ENCODE results near the gene ABCB4. TPM values are rescaled to one million over a fixed set of nuclear protein-coding genes. Genes with fewer than 3 reads are reported as not detected.

The ABCB4 gene
- total RNA-seq = 10 to 100 TPM in 1 of 4 donors, 1 to 10 TPM in 1, under 1 TPM in 2; 0.70 to 16.5 (median 1.1) TPM

DNA sequence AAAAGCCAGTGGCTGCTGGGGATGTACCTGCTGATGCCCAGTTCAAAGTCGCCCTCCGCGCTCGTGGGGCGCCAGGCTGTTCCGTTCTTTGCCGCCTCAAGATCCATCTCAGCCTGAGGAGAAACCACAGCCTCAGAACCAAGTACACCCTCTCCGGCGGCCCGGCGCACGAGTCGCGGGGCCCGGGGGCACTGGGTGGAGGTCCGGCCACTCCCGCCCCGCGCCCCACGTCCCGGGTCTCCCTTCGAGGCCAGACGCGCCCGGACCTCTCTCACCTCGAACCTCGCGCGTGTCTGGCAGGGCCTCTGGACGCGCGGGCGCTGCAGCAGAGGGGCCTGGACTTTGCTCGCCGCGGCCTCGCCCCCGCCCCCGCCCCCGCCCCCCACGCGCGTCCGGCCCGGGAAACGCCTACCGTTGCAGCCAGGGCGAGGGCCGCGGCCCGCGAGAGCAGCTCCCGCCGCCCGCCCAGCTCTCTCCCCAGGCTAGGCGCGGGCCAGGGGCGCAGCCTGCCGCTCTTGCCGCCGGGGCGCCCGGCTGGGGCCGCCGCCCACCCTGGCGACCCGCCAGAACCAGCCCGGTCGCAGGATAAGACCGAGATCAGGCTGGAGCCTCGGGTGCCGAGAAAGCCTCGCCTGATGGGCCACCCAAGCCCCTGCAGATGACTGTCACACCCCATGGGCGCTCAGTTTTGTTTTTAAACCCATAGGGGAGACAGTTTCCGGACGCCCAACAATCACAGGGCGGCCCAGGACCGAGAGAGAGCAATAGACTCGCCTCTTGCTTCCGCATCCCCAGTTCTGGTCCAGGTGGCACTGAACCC lies at the start of gene ABCB4:
ABCB4 (minus strand) TSS at position 322 of the 820 bp plus-strand sequence; CDS start at position 107, 215 bp downstream.
- Histone ChIP-seq H3K27ac (peak within 1 kb of the TSS in 3 of 4 donors; percentile 13 to 82 (median 69)), H3K27me3 (no peaks in the 10 kb centered on the region), H3K36me3 (no peaks in the 10 kb centered on the region), H3K9me3 (no peaks in the 10 kb centered on the region), H3K4me1 (peaks cover 0 to 19% (median 2%) of the 10 kb centered on the region in 4 donors), H3K4me3 (peak within 1 kb of the TSS; percentile 42 to 63 (median 56))
- TF ChIP-seq, protein P1, sequence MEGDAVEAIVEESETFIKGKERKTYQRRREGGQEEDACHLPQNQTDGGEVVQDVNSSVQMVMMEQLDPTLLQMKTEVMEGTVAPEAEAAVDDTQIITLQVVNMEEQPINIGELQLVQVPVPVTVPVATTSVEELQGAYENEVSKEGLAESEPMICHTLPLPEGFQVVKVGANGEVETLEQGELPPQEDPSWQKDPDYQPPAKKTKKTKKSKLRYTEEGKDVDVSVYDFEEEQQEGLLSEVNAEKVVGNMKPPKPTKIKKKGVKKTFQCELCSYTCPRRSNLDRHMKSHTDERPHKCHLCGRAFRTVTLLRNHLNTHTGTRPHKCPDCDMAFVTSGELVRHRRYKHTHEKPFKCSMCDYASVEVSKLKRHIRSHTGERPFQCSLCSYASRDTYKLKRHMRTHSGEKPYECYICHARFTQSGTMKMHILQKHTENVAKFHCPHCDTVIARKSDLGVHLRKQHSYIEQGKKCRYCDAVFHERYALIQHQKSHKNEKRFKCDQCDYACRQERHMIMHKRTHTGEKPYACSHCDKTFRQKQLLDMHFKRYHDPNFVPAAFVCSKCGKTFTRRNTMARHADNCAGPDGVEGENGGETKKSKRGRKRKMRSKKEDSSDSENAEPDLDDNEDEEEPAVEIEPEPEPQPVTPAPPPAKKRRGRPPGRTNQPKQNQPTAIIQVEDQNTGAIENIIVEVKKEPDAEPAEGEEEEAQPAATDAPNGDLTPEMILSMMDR (IDR thresholded peaks at IDR 0.05) = no peak
- no peak for TF ChIP-seq POLR2A (IDR thresholded peaks at IDR 0.05)
- DNase-seq = peak; percentile 33 to 59 (median 58)

DNA sequence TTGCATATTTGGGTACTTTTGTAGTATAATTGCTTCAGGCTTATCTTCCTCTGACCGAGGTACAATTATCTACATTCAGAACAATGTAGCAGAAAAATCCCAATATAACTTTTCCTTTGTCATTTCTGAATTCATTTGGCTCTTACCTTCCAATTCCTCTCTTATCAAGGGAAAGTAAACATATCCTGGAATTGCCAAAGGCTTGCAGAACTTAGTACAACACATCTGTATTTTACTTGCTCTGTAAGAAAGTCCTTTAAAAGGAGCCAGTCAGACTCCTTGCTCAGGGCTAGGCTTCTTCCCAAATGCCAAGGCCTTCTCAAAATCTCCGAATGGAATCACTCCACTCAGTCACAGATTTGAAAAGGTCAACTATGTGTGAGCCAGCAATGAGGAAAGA lies 43.3 kb upstream of the ABCB4 start:
- no peak for DNase-seq
- Histone ChIP-seq H3K27ac (no peak overlapping the region), H3K9me3 (no peaks in the 10 kb centered on the region), H3K4me1 (no peaks in the 10 kb centered on the region), H3K4me3 (no peak overlapping the region), H3K27me3 (no peaks in the 10 kb centered on the region), H3K36me3 (peaks cover 0 to 54% (median 0%) of the 10 kb centered on the region in 3 donors)
- TF ChIP-seq POLR2A (IDR thresholded peaks at IDR 0.05) = no peak
- TF ChIP-seq, protein P1 (IDR thresholded peaks at IDR 0.05) = no peak

DNA sequence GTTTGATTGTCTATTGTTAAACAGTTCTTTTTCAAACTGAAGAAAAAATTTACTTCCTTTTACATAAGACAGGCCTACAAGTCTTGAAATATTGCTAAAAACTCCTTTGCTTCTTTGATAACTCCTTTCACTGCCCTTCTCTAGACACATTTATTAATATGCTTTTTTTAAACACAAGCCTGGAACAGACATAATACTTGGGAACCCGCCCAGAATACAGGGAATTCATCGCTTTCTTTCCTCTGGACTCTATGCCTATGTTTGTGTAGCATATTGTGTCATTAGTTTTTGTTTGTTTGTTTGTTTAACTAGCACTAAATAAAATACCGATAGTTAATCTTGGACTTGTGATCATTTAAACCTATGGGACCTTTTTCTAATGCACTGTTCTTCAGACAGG lies 42.4 kb upstream of the ABCB4 start:
- H3K4me1 ChIP-seq = no peaks in the 10 kb centered on the region
- H3K9me3 ChIP-seq = no peaks in the 10 kb centered on the region
- no peak for TF ChIP-seq POLR2A (IDR thresholded peaks at IDR 0.05)
- TF ChIP-seq, protein P1 (IDR thresholded peaks at IDR 0.05) = no peak
- no peak overlapping the region for H3K4me3 ChIP-seq
- no peaks in the 10 kb centered on the region for H3K27me3 ChIP-seq
- no peak for DNase-seq
- no peak overlapping the region for H3K27ac ChIP-seq
- peaks cover 0 to 49% (median 0%) of the 10 kb centered on the region in 3 donors for H3K36me3 ChIP-seq

DNA sequence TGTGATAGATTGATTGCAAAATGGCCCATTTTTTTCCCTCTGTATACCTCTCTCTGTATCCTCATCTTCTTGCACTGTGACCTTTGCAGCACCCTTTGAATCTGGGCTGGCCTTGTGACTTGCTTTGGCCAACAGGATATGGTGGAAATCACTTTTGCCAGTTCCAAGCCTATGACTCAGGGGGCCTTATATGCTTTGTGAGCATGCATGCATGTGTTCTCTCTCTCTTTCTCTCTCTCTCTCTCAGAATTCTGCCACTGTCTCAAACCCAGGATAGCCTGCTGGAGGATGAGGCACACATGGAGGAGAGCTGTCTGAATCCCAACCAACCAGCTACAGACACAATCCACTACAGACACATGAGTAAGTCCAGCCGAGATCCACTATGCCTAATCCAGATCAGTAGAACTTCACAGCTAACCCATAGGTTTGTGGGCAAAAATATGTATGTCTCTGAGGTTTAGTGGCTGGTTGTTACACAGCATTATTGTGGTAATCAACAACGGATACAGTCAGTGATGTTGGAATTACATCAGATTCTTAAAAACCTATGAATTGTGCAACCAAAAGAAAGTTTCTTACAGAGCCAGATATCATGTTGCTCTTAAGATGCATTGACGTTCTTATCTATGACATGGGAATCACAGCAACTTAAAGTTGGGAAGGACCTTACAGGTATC lies 41.8 kb upstream of the ABCB4 start:
- no peaks in the 10 kb centered on the region for H3K9me3 ChIP-seq
- H3K4me1 ChIP-seq = no peaks in the 10 kb centered on the region
- TF ChIP-seq, protein P1 (IDR thresholded peaks at IDR 0.05) = no peak
- TF ChIP-seq POLR2A (IDR thresholded peaks at IDR 0.05) = no peak
- peaks cover 0 to 49% (median 0%) of the 10 kb centered on the region in 3 donors for H3K36me3 ChIP-seq
- no peak overlapping the region for H3K4me3 ChIP-seq
- no peak for DNase-seq
- no peaks in the 10 kb centered on the region for H3K27me3 ChIP-seq
- no peak overlapping the region for H3K27ac ChIP-seq

DNA sequence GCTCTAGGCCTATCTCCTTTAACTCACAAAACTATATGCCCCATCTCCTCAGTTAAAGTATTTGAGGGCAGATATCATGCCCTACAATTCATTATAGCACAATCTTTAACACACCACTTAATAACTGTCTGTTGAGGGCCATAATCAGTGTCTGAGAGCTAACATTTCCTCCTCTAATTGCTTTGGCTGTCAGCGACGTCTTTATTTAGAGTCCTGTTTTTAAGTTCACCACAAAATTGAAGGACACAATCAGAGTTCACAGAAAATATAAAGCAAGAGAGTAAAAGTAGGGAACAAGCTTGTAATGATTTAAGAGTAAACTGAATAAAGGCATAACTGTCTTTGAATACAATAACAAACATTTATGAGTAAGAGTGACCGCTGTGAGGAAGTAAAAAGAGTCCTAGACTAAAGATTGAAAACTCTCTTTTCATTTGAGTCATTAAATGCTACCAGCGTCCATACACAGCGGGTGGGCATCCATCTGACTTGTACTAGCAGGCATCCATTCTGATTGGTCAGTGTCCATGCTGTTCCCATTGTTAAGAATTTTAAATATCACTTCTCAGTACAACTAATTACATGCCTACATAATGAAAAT lies 38.4 kb upstream of the ABCB4 start:
- H3K9me3 ChIP-seq = no peaks in the 10 kb centered on the region
- peaks cover 0 to 68% (median 0%) of the 10 kb centered on the region in 3 donors for H3K36me3 ChIP-seq
- H3K27ac ChIP-seq = no peak overlapping the region
- no peak for DNase-seq
- TF ChIP-seq, protein P1 (IDR thresholded peaks at IDR 0.05) = no peak
- no peaks in the 10 kb centered on the region for H3K4me1 ChIP-seq
- no peaks in the 10 kb centered on the region for H3K27me3 ChIP-seq
- H3K4me3 ChIP-seq = no peak overlapping the region
